Activated CD4-positive, alpha-beta T cell treated with anti-CD3 and anti-CD28 coated beads for 36 hours (primary cell): ENCODE data around the gene UCP2. TPM values are rescaled to one million over a fixed set of nuclear protein-coding genes. Genes with fewer than 3 reads are reported as not detected.
A peak's percentile ranks its signal among the peaks of the same experiment; 100 is the strongest.

Experiments
- ATAC-seq: fragments of 200-7000 bp; cut with Tn5 transposase; one replicate; pipeline ENCODE4 v1.10.0; 2021; ENCODE audit warnings: mild to moderate bottlenecking, moderate library complexity
- CTCF ChIA-PET: fragments of 350-600 bp; sonication (Branson Sonifier 250); formaldehyde crosslinking; loops from one replicate; lab custom pipeline; 2021; ENCODE audit warnings: antibody characterized with exemption; lab: Charles Lee
- POLR2A ChIA-PET: fragments of 350-600 bp; sonication (Branson Sonifier 250); formaldehyde crosslinking; loops from one replicate; lab custom pipeline; 2021; ENCODE audit warnings: antibody characterized with exemption, inconsistent platforms; lab: Charles Lee
- DNase-seq: peaks from one replicate; pipeline ENCODE4 v3.0.0-alpha.2; 2020
- H3K27ac Mint-ChIP-seq: one replicate; pipeline ENCODE4 v1.8.0; 2021; ENCODE audit warnings: mixed read lengths
- H3K27me3 Mint-ChIP-seq: one replicate; pipeline ENCODE4 v1.8.0; 2021; ENCODE audit warnings: mixed read lengths
- H3K36me3 Mint-ChIP-seq: one replicate; pipeline ENCODE4 v1.8.0; 2021; ENCODE audit warnings: low read depth, mixed read lengths
- H3K4me1 Mint-ChIP-seq: one replicate; pipeline ENCODE4 v1.8.0; 2021; ENCODE audit warnings: mixed read lengths
- H3K4me3 Mint-ChIP-seq: one replicate; pipeline ENCODE4 v1.8.0; 2021; ENCODE audit warnings: mild to moderate bottlenecking, moderate library complexity, mixed read lengths
- H3K9me3 Mint-ChIP-seq: one replicate; pipeline ENCODE4 v1.8.0; 2021; ENCODE audit warnings: low read depth, mixed read lengths
- intact Hi-C, 2 experiments: fragments of 100-400 bp; cut with DNase I in 1 of 2; cut with micrococcal nuclease in 1 of 2; formaldehyde crosslinking; loops; one replicate each; pipeline versions ENCODE4 v1.14.2 to v1.15.1; 2022 to 2024; cut with DNase I, micrococcal nuclease
- total RNA-seq, 2 experiments: library from RNA; stranded (reverse); gene quantifications; one replicate each; pipeline ENCODE4 v1.2.3, GENCODE V29; 2021

Gene UCP2
- total RNA-seq, 2 experiments from 2014 or later = 259 to 261 TPM

GRCh38 chr11:74004046-74004695 lies 21.5 kb upstream of the UCP2 start:
- Mint-ChIP-seq H3K4me1 (peaks cover 61% of the 10 kb centered on the region), H3K9me3 (no peaks in the 10 kb centered on the region), H3K36me3 (peaks cover 14% of the 10 kb centered on the region), H3K4me3 (no peak overlapping the region), H3K27ac (peak overlapping the region; percentile 90), H3K27me3 (no peaks in the 10 kb centered on the region)
- ChIA-PET POLR2A (interaction anchor here (0.7 to 1.5 kb wide), 4 partner anchors 9 to 29 kb away, joined by 3 to 8 read pairs (median 4); no protein-coding TSS in a partner anchor), CTCF (interaction anchor here (0.7 to 2.0 kb wide), 9 partner anchors 9 to 40 kb away, joined by 3 to 7 read pairs (median 5); no protein-coding TSS in a partner anchor)
- no peak for ATAC-seq
- DNase-seq = no peak
- intact Hi-C loops = no loop called here

GRCh38 chr11:74002832-74003231 lies 20.2 kb upstream of the UCP2 start:
- POLR2A ChIA-PET = no interaction called here
- no peak overlapping the region for H3K27ac Mint-ChIP-seq
- no peak overlapping the region for H3K4me3 Mint-ChIP-seq
- peaks cover 14% of the 10 kb centered on the region for H3K36me3 Mint-ChIP-seq
- no peaks in the 10 kb centered on the region for H3K27me3 Mint-ChIP-seq
- ATAC-seq = no peak
- no peaks in the 10 kb centered on the region for H3K9me3 Mint-ChIP-seq
- DNase-seq = no peak
- H3K4me1 Mint-ChIP-seq = peaks cover 55% of the 10 kb centered on the region
- intact Hi-C loops = no loop called here
- CTCF ChIA-PET = no interaction called here

- Mint-ChIP-seq H3K27ac (peak overlapping the region; percentile 9), H3K9me3 (no peaks in the 10 kb centered on the region), H3K27me3 (no peaks in the 10 kb centered on the region), H3K4me1 (peaks cover 62% of the 10 kb centered on the region), H3K36me3 (peaks cover 14% of the 10 kb centered on the region), H3K4me3 (no peak overlapping the region)
- intact Hi-C loops = no loop called here
- DNase-seq (no peak), ATAC-seq (no peak)
- ChIA-PET POLR2A (interaction anchor here (0.6 kb wide), 1 partner anchor 31 kb away, joined by 3 read pairs; no protein-coding TSS in a partner anchor), CTCF (no interaction called here)
These were observed 19.2 kb upstream of the UCP2 start for GRCh38 chr11:74001822-74002286.

GRCh38 chr11:74000307-74001133 lies 17.9 kb upstream of the UCP2 start:
- no peak for DNase-seq

GRCh38 chr11:73999581-74000306 lies 17.1 kb upstream of the UCP2 start:
- Mint-ChIP-seq H3K4me1 (peaks cover 64% of the 10 kb centered on the region), H3K4me3 (no peak overlapping the region), H3K27me3 (no peaks in the 10 kb centered on the region), H3K9me3 (no peaks in the 10 kb centered on the region), H3K27ac (peak overlapping the region; percentile 56), H3K36me3 (peaks cover 12% of the 10 kb centered on the region)
- POLR2A ChIA-PET = interaction anchor here (1.0 to 1.5 kb wide), 2 partner anchors 12 to 19 kb away, joined by 3 to 7 read pairs; no protein-coding TSS in a partner anchor
- intact Hi-C loops = no loop called here
- CTCF ChIA-PET = interaction anchor here (0.6 kb wide), 1 partner anchor 19 kb away, joined by 3 read pairs; no protein-coding TSS in a partner anchor
- ATAC-seq (no peak), DNase-seq (no peak)

More at GRCh38 chr11:74000307-74001133, 17.9 kb upstream of the UCP2 start:
- intact Hi-C loops = no loop called here
- ChIA-PET CTCF (no interaction called here), POLR2A (interaction anchor here (1.0 to 1.5 kb wide), 2 partner anchors 11 to 20 kb away, joined by 3 to 7 read pairs; no protein-coding TSS in a partner anchor)
- no peak for ATAC-seq
- peaks cover 64% of the 10 kb centered on the region for H3K4me1 Mint-ChIP-seq
- H3K4me3 Mint-ChIP-seq = no peak overlapping the region
- H3K9me3 Mint-ChIP-seq = no peaks in the 10 kb centered on the region
- H3K27me3 Mint-ChIP-seq = no peaks in the 10 kb centered on the region
- H3K27ac Mint-ChIP-seq = no peak overlapping the region
- peaks cover 14% of the 10 kb centered on the region for H3K36me3 Mint-ChIP-seq

GRCh38 chr11:73998846-73999575 lies 16.4 kb upstream of the UCP2 start:
- CTCF ChIA-PET = interaction anchor here (0.6 kb wide), 2 partner anchors 20 to 184 kb away, joined by 3 read pairs; no protein-coding TSS in a partner anchor
- intact Hi-C loops = no loop called here
- no peaks in the 10 kb centered on the region for H3K9me3 Mint-ChIP-seq
- H3K27me3 Mint-ChIP-seq = no peaks in the 10 kb centered on the region
- no peak overlapping the region for H3K4me3 Mint-ChIP-seq
- DNase-seq (no peak), ATAC-seq (no peak)
- POLR2A ChIA-PET = no interaction called here
- H3K27ac Mint-ChIP-seq = no peak overlapping the region
- peaks cover 12% of the 10 kb centered on the region for H3K36me3 Mint-ChIP-seq
- H3K4me1 Mint-ChIP-seq = peaks cover 64% of the 10 kb centered on the region

GRCh38 chr11:73997120-73997770 lies 14.6 kb upstream of the UCP2 start:
- no peak for ATAC-seq
- POLR2A ChIA-PET = interaction anchor here (1.5 kb wide), 1 partner anchor 14 kb away, joined by 4 read pairs; no protein-coding TSS in a partner anchor
- intact Hi-C loops = no loop called here
- CTCF ChIA-PET = interaction anchor here (0.5 to 2.1 kb wide), 11 partner anchors 10 to 181 kb away, joined by 3 to 8 read pairs (median 3); partner anchors contain the start of gene UCP3
- H3K36me3 Mint-ChIP-seq = peaks cover 4% of the 10 kb centered on the region
- H3K4me3 Mint-ChIP-seq = no peak overlapping the region
- H3K9me3 Mint-ChIP-seq = no peaks in the 10 kb centered on the region
- DNase-seq = no peak
- H3K27ac Mint-ChIP-seq = peak overlapping the region; percentile 48
- H3K4me1 Mint-ChIP-seq = peaks cover 63% of the 10 kb centered on the region
- H3K27me3 Mint-ChIP-seq = no peaks in the 10 kb centered on the region

GRCh38 chr11:73996161-73996747 lies 13.6 kb upstream of the UCP2 start:
- Mint-ChIP-seq H3K4me1 (peaks cover 73% of the 10 kb centered on the region), H3K9me3 (no peaks in the 10 kb centered on the region), H3K27me3 (no peaks in the 10 kb centered on the region), H3K27ac (peak overlapping the region; percentile 92), H3K4me3 (peak overlapping the region; percentile 37), H3K36me3 (peaks cover 2% of the 10 kb centered on the region)
- intact Hi-C loops = no loop called here
- no peak for ATAC-seq
- DNase-seq = no peak
- CTCF ChIA-PET = interaction anchor here (0.6 to 2.1 kb wide), 6 partner anchors 9 to 22 kb away, joined by 3 to 11 read pairs (median 6); partner anchors contain the start of gene UCP3
- POLR2A ChIA-PET = interaction anchor here (0.7 to 3.9 kb wide), 6 partner anchors 8 to 48 kb away, joined by 4 to 66 read pairs (median 14); partner anchors contain the start of genes UCP2 and UCP3

GRCh38 chr11:73995731-73996130 lies 13.1 kb upstream of the UCP2 start:
- peaks cover 75% of the 10 kb centered on the region for H3K4me1 Mint-ChIP-seq
- POLR2A ChIA-PET = interaction anchor here (0.6 to 3.9 kb wide), 11 partner anchors 9 to 175 kb away, joined by 3 to 66 read pairs (median 8); partner anchors contain the start of genes C2CD3, PPME1, UCP2 and UCP3

More at GRCh38 chr11:73995731-73996130, 13.1 kb upstream of the UCP2 start:
- peak; percentile 79 for ATAC-seq
- peak overlapping the region; percentile 92 for H3K27ac Mint-ChIP-seq
- peak; percentile 56 for DNase-seq
- no peaks in the 10 kb centered on the region for H3K9me3 Mint-ChIP-seq
- CTCF ChIA-PET = interaction anchor here (1.0 to 2.1 kb wide), 9 partner anchors 9 to 189 kb away, joined by 3 to 13 read pairs (median 5); partner anchors contain the start of gene UCP3
- peak overlapping the region; percentile 37 for H3K4me3 Mint-ChIP-seq
- no peaks in the 10 kb centered on the region for H3K36me3 Mint-ChIP-seq
- no peaks in the 10 kb centered on the region for H3K27me3 Mint-ChIP-seq
- intact Hi-C loops = loop anchor here (1.0 kb wide), 5 partner anchors 12 to 498 kb away; partner anchors contain the start of gene LIPT2 (in 1 of the 2)
